ENCODE measurements around the gene RHOG.
A peak's percentile ranks its signal among the peaks of the same experiment; 100 is the strongest.

The RHOG gene

GRCh38 chr11:3857628-3858027, 16.9 kb upstream of the RHOG start:
- no peak for DNase-seq

GRCh38 chr11:3856856-3857553, 16.2 kb upstream of the RHOG start:
- DNase-seq = no peak

DNA sequence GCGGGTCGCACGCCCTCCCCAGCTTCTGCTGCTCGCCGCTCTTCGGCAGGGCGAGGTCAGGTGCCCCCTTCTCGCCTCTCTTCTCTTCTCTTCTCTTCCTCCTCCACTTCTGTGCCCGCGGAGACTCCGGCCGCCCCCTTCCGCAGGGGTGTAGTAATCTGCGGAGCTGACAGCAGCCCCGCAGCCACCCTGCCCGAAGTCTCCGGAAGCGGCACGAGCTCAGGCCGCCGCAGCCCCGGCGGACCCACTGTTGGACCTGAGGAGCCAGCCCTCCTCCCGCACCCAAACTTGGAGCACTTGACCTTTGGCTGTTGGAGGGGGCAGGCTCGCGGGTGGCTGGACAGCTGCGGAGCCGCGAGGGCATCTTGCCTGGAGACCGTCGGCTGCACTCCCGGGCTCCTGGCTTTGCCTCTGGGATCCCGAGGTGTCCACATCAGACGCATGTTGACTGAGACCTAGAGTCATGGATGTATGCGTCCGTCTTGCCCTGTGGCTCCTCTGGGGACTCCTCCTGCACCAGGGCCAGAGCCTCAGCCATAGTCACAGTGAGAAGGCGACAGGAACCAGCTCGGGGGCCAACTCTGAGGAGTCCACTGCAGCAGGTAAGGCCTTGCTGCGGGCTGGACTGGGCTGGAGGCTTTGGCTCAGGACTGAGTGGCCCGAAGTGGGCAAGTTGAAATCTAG, 15.2 kb upstream of the RHOG start:
- peak; percentile 39 for DNase-seq

DNA sequence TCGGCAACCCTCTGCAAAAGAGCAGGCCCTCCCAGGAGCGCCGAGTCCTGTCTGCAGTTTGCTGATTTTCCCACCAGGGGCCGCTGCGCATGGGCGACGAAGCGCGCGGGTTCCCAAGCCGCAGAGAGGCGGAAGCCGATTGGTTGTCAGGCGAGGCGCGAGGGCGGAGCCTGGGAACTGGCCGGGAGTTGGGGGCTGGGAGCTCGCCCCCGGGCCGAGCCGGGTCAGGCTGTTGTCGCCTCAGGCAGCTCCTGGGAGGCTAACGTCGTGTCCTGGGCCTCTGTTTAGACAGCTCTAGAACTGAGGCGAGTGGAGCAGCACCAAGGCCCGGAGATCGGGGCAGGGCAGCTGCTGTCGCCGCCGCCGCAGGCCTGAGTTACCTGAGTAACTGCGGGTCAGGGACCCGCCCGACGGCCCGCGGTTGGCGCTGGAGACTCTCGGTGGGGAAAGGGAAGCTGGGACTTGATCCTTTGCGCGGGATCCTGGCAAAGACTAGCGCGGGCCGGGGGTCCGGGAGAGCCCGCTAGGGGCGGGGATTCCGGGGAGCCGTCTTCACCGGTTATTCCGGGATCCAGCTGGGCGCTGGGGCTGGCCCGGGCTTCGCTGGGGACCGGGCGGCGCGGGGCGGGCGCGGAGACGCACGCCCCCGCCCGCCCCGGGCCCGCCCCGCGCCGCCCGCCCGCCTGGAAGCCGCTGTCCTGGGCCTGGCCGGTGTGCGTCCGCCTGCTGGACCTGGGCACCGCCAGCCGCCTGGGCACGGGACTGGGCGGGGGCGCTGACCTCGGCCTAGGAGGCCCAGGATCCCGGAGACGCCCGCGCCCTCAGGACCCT, 14.4 kb upstream of the RHOG start, which contains the start of gene STIM1:
TSS of gene STIM1 (plus strand) at position 688 of the 831 bp plus-strand sequence. CDS start 607 bp downstream, outside the sequence.
- DNase-seq = peak; percentile 99

- DNase-seq = no peak
Observed at GRCh38 chr11:3854660-3854976, 13.9 kb upstream of the RHOG start.

DNA sequence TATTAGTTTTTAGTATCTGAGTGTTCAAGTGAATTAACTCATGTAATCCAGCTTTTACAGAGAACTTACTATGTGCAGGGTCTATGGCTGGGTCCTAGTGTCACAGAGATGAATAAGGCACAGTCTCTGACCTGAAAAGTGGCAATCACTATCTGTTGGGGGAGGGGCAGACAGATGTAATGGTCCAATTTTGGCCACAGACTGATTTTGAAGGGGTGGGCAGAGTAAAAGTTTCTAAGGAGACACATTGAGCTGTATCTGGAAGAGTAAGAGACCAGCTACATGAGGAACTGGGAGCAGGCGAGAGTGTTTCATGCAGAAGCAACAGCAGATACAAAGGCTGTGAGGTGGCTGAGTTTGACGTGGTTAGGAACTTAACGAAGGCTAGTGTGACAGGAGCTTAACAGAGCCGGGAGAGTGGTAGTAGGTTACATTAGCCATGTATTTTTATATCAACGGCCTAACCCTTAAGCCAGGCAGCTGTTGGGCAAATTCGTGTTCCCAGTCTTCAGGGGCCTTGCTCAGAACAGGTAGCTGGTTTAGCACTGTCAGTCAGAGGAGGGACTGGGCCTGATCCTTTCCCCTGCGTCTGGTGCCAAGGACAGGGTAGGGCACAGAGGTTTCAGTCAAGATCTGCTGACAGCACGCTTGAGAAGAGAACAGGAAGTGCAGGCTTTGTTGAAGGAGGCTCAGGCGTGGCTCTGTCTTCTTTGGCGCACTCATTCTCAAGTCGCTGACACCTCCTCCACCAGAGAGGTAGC, 13.3 kb upstream of the RHOG start:
- peak; percentile 71 for DNase-seq

DNA sequence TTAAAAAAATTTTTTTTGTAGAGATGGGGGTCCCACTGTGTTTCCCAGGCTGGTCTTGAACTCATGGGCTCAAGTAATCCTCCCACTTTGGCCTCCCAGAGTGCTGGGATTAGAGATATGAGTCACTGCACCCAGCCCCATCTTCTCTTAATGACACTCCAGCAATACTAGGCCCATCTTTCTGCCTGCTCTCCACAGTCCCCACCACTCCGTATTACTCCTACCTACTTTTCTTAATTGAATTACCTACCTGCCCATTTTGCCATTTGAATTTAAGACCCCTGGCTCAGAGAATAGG, 12.7 kb upstream of the RHOG start:
- no peak for DNase-seq

- DNase-seq = no peak
Observed at GRCh38 chr11:3849297-3849874, 8.6 kb upstream of the RHOG start.

- DNase-seq = no peak
Observed at GRCh38 chr11:3845670-3846069, 4.9 kb upstream of the RHOG start.

GRCh38 chr11:3845246-3845645, 4.5 kb upstream of the RHOG start:
- DNase-seq = no peak

GRCh38 chr11:3843326-3843725, 2.6 kb upstream of the RHOG start:
- no peak for DNase-seq

DNA sequence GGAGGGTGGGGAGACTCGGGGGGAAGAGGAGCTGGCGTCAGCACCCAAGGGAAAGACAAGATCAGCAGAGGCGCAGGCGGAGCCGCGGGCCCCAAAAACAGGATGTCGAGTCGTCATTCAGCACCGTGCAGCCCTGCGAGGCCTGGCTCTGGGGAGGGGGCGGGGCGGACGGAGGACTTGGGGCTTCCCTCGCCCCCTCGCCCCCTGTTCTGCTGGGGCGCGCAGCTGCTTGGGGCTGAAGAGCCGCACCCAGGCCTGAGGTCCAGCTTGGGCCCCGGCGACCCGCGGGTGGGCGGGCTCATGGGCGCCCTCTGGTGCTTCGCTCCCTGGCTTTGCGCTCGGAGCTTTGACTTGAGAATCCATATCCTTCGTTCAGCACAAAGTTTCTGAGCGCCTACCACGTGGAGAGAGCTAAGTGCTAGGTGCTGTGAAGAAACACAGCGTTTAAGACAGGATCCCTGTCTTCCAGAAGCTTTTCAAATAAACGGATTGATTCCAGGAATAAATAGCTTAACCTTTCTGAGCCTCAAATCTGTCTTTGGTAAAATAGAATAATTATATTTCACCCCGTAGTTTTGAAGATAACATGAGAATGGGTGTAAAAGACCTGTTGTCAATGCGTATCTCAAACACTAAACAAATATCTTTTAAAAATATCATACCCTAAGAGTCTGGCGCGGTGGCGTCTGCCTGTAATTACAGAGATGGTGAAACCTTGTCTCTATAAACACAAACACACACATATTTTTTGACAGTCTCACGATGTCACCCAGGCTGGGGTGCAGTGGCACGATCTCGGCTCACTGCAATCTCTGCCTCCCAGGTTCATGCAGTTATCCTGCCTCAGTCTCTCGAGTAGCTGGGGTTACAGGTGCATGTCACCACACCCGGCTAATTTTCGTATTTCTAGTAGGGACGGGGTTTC, 929 bp upstream of the RHOG start:
- peak; percentile 94 for DNase-seq

GRCh38 chr11:3840004-3840869, 522 bp downstream of the RHOG start:
- peak; percentile 68 for DNase-seq

DNA sequence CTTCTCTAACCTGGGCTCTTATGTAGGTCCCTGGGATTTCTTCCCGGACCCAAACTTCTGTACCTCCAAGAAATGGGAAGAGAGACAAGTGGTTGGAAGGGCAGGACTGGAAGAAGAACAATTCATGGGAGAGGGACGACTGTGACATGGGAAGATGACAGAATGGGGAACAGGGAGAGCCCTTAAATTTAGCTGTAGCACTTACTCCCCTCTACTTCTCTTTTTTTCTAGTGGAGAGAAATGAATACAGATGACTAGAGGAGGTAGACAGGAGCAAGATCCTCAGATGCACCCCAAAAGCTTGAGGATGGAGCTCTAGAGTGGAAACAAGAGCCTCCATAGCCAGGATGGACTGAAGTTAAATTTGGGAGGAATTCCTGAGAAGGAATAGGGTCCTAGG, 2.3 kb downstream of the RHOG start:
- no peak for DNase-seq

- DNase-seq = no peak
Observed at GRCh38 chr11:3837793-3838192, 3.0 kb downstream of the RHOG start.

- DNase-seq = peak; percentile 66
Observed at GRCh38 chr11:3836903-3837302, 3.9 kb downstream of the RHOG start.

- no peak for DNase-seq
Observed at GRCh38 chr11:3835751-3836150, 5.0 kb downstream of the RHOG start.

GRCh38 chr11:3834664-3835461, 5.9 kb downstream of the RHOG start:
- no peak for DNase-seq

GRCh38 chr11:3834349-3834663, 6.5 kb downstream of the RHOG start:
- DNase-seq = no peak

- no peak for DNase-seq
Observed at GRCh38 chr11:3833449-3833848, 7.3 kb downstream of the RHOG start.
